CD14-positive monocyte (primary cell): ENCODE results near the gene HOXD10. TPM values are rescaled to one million over a fixed set of nuclear protein-coding genes. Genes with fewer than 3 reads are reported as not detected.

Experiments
- DNase-seq, 3 donors: peaks; one replicate each; pipeline ENCODE4 v3.0.0-alpha.2; 2011 to 2022
- H2AFZ ChIP-seq: 2 replicates; pipeline ENCODE4 v1.6.0; 2012; ENCODE audit warnings: mild to moderate bottlenecking, low read depth, low read length, inconsistent platforms; ENCODE audit not compliant: insufficient read depth, poor library complexity, severe bottlenecking
- H3K27ac ChIP-seq, 2 donors: 1 replicate in 1 of 2; 2 replicates in 1 of 2; pipeline ENCODE4 v1.5.1; 2012 to 2013; ENCODE audit warnings: low read length in 2 of 2, control low read depth in 1 of 2, inconsistent platforms in 1 of 2, low read depth in 1 of 2, mild to moderate bottlenecking in 1 of 2
- H3K27me3 ChIP-seq, 2 donors: one replicate each; pipeline versions ENCODE4 v1.6.0 to v1.6.1; 2011 to 2013; ENCODE audit warnings: low read length in 2 of 2; ENCODE audit not compliant: control insufficient read depth in 2 of 2, insufficient read depth in 2 of 2
- H3K36me3 ChIP-seq, 2 donors: replicated peaks in 1 of 2; 1 replicate in 1 of 2; 2 replicates in 1 of 2; pipeline versions ENCODE4 v1.5.1 to v1.6.1; 2012 to 2013; ENCODE audit warnings: low read length in 2 of 2, control low read depth in 1 of 2, inconsistent platforms in 1 of 2, mild to moderate bottlenecking in 1 of 2; ENCODE audit not compliant: insufficient read depth in 2 of 2, control insufficient read depth in 1 of 2
- H3K4me1 ChIP-seq, 2 donors: 1 replicate in 1 of 2; 2 replicates in 1 of 2; pipeline versions ENCODE4 v1.5.1 to v1.6.1; 2012 to 2013; ENCODE audit warnings: low read length in 2 of 2, control low read depth in 1 of 2, inconsistent platforms in 1 of 2, mild to moderate bottlenecking in 1 of 2, moderate library complexity in 1 of 2; ENCODE audit not compliant: insufficient read depth in 2 of 2, control insufficient read depth in 1 of 2
- H3K4me2 ChIP-seq: replicated peaks from 2 replicates; pipeline ENCODE3; 2012; ENCODE audit warnings: low read length, moderate library complexity, mild to moderate bottlenecking; ENCODE audit not compliant: poor library complexity, severe bottlenecking; ENCODE audit errors: extremely low read depth
- H3K4me3 ChIP-seq, 3 experiments: fragments of 200-600 bp in 1 of 3; sonication (generic) in 1 of 3; replicated peaks in 1 of 3; 1 replicate in 2 of 3; 2 replicates in 1 of 3; pipeline ENCODE4 v1.5.1; 2011 to 2013; ENCODE audit warnings: low read length in 3 of 3, mild to moderate bottlenecking in 3 of 3, control low read depth in 2 of 3, low read depth in 2 of 3, inconsistent platforms in 1 of 3, moderate library complexity in 1 of 3
- H3K79me2 ChIP-seq: 2 replicates; pipeline ENCODE4 v1.6.0; 2012; ENCODE audit warnings: mild to moderate bottlenecking, control low read depth, inconsistent platforms, low read length, moderate library complexity; ENCODE audit not compliant: insufficient read depth
- H3K9ac ChIP-seq: 2 replicates; pipeline ENCODE4 v1.6.0; 2017; ENCODE audit warnings: low read length, mild to moderate bottlenecking; ENCODE audit not compliant: insufficient read depth, poor library complexity, severe bottlenecking
- H3K9me3 ChIP-seq, 2 donors: replicated peaks in 1 of 2; 1 replicate in 1 of 2; 2 replicates in 1 of 2; pipeline versions ENCODE4 v1.5.1 to v1.6.1; 2012 to 2013; ENCODE audit warnings: low read length in 2 of 2, control low read depth in 1 of 2; ENCODE audit not compliant: control insufficient read depth in 1 of 2, insufficient read depth in 1 of 2
- H4K20me1 ChIP-seq: 2 replicates; pipeline ENCODE4 v1.6.0; 2012; ENCODE audit warnings: mild to moderate bottlenecking, low read length, control low read depth, moderate library complexity; ENCODE audit not compliant: insufficient read depth
- H3K27ac Mint-ChIP-seq, 7 donors: one replicate each; pipeline ENCODE4 v1.8.0; 2020; ENCODE audit warnings: mild to moderate bottlenecking in 7 of 7, mixed read lengths in 7 of 7, moderate library complexity in 6 of 7, inconsistent platforms in 2 of 7
- H3K27me3 Mint-ChIP-seq, 3 donors: one replicate each; pipeline ENCODE4 v1.8.0; 2021 to 2022; ENCODE audit warnings: low read depth in 3 of 3, mild to moderate bottlenecking in 3 of 3, mixed read lengths in 3 of 3, moderate library complexity in 3 of 3, inconsistent platforms in 1 of 3
- H3K36me3 Mint-ChIP-seq, 2 donors: one replicate each; pipeline ENCODE4 v1.8.0; 2020; ENCODE audit warnings: mixed read lengths in 2 of 2, inconsistent platforms in 1 of 2, mild to moderate bottlenecking in 1 of 2
- H3K4me1 Mint-ChIP-seq: one replicate; pipeline ENCODE4 v1.8.0; 2020; ENCODE audit warnings: mild to moderate bottlenecking, mixed read lengths
- H3K4me3 Mint-ChIP-seq, 2 donors: one replicate each; pipeline ENCODE4 v1.8.0; 2020; ENCODE audit warnings: mild to moderate bottlenecking in 2 of 2, mixed read lengths in 2 of 2, moderate library complexity in 1 of 2
- H3K9me3 Mint-ChIP-seq, 7 donors: one replicate each; pipeline ENCODE4 v1.8.0; 2020 to 2022; ENCODE audit warnings: mixed read lengths in 7 of 7, mild to moderate bottlenecking in 6 of 7, moderate library complexity in 6 of 7, inconsistent platforms in 2 of 7
- WGBS: methylation state at CpG from one replicate; pipeline ENCODE4 v1.1.5; 2013; ENCODE audit warnings: missing lambda C conversion rate; ENCODE audit not compliant: insufficient coverage; 5-methylcytosine and 5-hydroxymethylcytosine counted together
- intact Hi-C, 2 donors: fragments of 100-400 bp; cut with micrococcal nuclease; formaldehyde crosslinking; loops; one replicate each; pipeline versions ENCODE4 v1.15.0 to v1.15.1; 2023
- polyA plus RNA-seq, 3 donors: library from polyadenylated mRNA; depleted of rRNA in 1 of 3; unstranded in 2 of 3; stranded (reverse) in 1 of 3; fragments of 300-500 nt in 2 of 3; fragments of >200 nt in 1 of 3; fragmentation: Illumina TruSeq in 2 of 3; gene quantifications; 1 replicate in 2 of 3; 2 replicates in 1 of 3; pipeline ENCODE4 v1.2.3, GENCODE V29; 2012 to 2021
- TF ChIP-seq, protein P1 (sequence below): fragments of 200-600 bp; IDR thresholded peaks from one replicate; pipeline ENCODE4 v1.8.0; 2022; ENCODE audit warnings: antibody characterized with exemption, mild to moderate bottlenecking

Gene HOXD10
- polyA plus RNA-seq, 3 donors = not detected

DNA sequence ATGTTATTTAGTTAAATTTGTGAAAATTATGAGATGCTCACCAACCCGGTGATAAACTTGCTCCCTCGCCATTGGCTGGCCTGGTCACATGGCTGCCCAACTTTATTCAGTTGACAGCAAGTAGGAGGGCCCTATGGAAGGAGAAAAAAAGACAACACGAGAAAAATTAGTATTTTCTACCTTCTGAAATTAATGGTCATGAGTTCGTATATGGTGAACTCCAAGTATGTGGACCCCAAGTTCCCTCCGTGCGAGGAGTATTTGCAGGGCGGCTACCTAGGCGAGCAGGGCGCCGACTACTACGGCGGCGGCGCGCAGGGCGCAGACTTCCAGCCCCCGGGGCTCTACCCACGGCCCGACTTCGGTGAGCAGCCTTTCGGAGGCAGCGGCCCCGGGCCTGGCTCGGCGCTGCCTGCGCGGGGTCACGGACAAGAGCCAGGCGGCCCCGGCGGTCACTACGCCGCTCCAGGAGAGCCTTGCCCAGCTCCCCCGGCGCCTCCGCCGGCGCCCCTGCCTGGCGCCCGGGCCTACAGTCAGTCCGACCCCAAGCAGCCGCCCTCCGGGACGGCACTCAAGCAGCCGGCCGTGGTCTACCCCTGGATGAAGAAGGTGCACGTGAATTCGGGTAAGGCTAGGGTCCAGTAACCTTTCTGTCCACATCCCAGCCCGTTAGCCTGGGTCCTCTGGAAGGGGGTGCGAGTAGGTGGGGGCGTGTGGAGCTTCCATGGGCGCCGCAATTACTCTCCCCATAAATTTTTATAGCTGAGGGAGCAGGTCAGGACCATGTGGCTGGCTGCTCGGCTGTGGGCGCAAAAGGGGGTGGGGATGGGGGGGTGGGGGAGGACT is 35.1 kb downstream of the HOXD10 start, which contains the start of gene HOXD4:
TSS of gene HOXD4 (plus strand) at position 109 of the 846 bp plus-strand sequence. CDS start at position 193, 84 bp downstream.
- Mint-ChIP-seq H3K4me1 (peaks cover 2% of the 10 kb centered on the region), H3K27me3 (peaks cover 95 to 100% (median 96%) of the 10 kb centered on the region in 3 donors), H3K4me3 (peak within 1 kb of the TSS in 1 of 2 donors; percentile 77), H3K27ac (peak within 1 kb of the TSS in 1 of 7 donors; percentile 32), H3K9me3 (peaks cover 0 to 32% (median 16%) of the 10 kb centered on the region in 7 donors), H3K36me3 (peaks cover 3% of the 10 kb centered on the region in 2 donors)
- Histone ChIP-seq H3K4me3 (no peak within 1 kb of the TSS), H3K4me2 (no peak within 1 kb of the TSS), H3K79me2 (no peaks in the 10 kb centered on the region), H3K27me3 (peaks cover 92 to 99% of the 10 kb centered on the region in 2 donors), H4K20me1 (no peaks in the 10 kb centered on the region), H3K4me1 (no peaks in the 10 kb centered on the region), H3K36me3 (no peaks in the 10 kb centered on the region), H3K9ac (no peak within 1 kb of the TSS), H2AFZ (no peak within 1 kb of the TSS), H3K27ac (no peak within 1 kb of the TSS), H3K9me3 (peaks cover 0 to 63% of the 10 kb centered on the region in 2 donors)
- intact Hi-C loops = no loop called here
- no peak for DNase-seq
- TF ChIP-seq, protein P1, sequence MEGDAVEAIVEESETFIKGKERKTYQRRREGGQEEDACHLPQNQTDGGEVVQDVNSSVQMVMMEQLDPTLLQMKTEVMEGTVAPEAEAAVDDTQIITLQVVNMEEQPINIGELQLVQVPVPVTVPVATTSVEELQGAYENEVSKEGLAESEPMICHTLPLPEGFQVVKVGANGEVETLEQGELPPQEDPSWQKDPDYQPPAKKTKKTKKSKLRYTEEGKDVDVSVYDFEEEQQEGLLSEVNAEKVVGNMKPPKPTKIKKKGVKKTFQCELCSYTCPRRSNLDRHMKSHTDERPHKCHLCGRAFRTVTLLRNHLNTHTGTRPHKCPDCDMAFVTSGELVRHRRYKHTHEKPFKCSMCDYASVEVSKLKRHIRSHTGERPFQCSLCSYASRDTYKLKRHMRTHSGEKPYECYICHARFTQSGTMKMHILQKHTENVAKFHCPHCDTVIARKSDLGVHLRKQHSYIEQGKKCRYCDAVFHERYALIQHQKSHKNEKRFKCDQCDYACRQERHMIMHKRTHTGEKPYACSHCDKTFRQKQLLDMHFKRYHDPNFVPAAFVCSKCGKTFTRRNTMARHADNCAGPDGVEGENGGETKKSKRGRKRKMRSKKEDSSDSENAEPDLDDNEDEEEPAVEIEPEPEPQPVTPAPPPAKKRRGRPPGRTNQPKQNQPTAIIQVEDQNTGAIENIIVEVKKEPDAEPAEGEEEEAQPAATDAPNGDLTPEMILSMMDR = no peak
- WGBS = 2% methylated on average over 44 of the region's 55 CpGs

GRCh38 chr2:176152350-176153181 is 36.0 kb downstream of the HOXD10 start:
- Mint-ChIP-seq H3K27ac (no peak overlapping the region), H3K36me3 (peaks cover 3 to 4% of the 10 kb centered on the region in 2 donors), H3K9me3 (peaks cover 0 to 32% (median 15%) of the 10 kb centered on the region in 7 donors), H3K27me3 (peaks cover 91 to 100% (median 95%) of the 10 kb centered on the region in 3 donors), H3K4me1 (peaks cover 4% of the 10 kb centered on the region), H3K4me3 (peak overlapping the region in 1 of 2 donors; percentile 77)
- Histone ChIP-seq H3K4me3 (no peak overlapping the region), H4K20me1 (no peaks in the 10 kb centered on the region), H2AFZ (no peak overlapping the region), H3K36me3 (no peaks in the 10 kb centered on the region), H3K27ac (no peak overlapping the region), H3K9me3 (peaks cover 0 to 62% of the 10 kb centered on the region in 2 donors), H3K79me2 (no peaks in the 10 kb centered on the region), H3K9ac (no peak overlapping the region), H3K4me1 (no peaks in the 10 kb centered on the region), H3K27me3 (peaks cover 92 to 99% of the 10 kb centered on the region in 2 donors), H3K4me2 (no peak overlapping the region)
- intact Hi-C loops = no loop called here
- WGBS = 10% methylated on average over 40 of the region's 48 CpGs
- DNase-seq = no peak
- TF ChIP-seq, protein P1 = no peak
